ENCODE measurements around the gene DISP3. TPM values are rescaled to one million over a fixed set of nuclear protein-coding genes. Genes with fewer than 3 reads are reported as not detected.

The DISP3 gene
- total and polyA plus RNA-seq, 2 of the 13 experiments (the other 11 are each of a cell fraction or from before 2014, with no cell fraction given): 0.08 to 0.13 TPM

DNA sequence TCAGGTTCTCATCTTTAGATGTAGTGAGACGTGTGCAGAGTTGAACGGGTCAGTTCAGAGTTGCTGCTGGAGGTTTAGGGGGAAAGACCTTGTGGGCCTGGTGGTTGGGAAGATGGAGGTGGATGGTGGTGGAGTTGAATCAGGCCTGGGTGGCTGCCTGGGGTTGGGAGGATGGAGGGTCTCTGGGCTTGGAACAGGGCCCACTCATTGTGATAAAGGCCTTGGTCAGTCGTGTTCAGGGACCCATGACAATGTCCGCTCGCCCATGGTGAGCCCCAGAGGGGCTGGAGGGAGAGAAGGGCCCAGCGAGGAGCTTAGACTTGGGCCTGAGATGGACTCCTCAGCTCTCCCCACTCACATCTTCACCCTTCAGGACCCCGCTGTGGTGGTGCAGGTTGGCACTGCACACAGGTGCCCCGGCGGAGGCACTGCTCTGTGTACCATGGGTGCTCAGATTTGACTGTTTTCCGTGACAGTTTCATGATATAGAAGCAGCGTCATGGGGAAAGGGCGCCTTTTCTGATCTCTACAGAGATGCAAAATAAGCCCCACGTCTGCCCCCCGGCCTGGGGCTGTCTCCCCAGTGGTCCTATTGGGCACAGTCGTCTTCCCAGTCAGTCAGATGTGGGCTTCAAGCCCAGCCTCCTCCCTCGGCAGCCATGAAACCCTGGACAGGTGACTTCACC lies 39.2 kb downstream of the DISP3 start (continued):
- TF ChIP-seq SUZ12 (IDR thresholded peaks at IDR 0.05; ENCODE audit: low read depth, low read length): no peak

DNA sequence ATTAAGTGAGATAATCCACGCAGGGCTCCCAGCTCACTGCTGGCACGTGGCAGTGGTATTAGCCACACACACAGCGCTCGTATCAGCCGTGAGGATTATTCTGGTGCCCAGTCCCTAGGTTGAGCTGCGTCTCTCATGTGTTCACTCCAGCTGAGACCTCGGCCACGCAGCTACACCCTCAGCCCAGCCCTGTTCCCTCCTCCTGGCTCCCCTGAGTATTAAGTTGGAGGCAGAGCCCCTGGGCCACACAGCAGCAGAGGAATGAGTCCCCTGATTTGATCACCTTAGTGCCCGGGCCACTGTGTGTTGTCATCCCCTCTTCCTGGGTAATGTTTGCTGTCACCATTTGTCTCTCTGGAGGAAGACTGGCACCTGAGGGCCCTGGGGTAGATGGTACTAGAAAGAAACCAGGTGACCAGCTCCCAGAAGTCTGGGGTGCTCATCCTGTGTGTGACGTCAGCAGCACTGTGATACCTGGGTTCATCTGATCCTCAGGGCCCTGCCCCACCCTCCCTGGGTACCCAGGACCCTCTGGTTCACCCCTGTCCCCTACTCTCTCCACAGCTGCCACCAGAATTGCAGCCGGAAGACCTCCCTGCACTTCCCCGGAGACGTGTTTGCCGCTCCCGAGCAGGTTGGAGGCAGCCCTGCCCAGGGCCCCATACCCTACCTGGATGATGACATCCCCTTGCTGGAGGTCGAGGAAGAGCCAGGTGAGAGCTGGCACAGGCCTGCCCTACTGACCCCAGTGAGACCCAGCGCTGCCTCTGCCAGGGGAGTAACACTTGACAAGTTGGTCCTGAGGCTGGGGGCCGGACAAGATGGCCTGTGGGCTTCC lies 40.1 kb downstream of the DISP3 start:
- POLR2A ChIA-PET: no interaction called here
- no peak for TF ChIP-seq PPARG (CRISPR knock-in tag; conservative IDR thresholded peaks at IDR 0.05)
- peak; percentile 90 for TF ChIP-seq CREB1 (IDR thresholded peaks at IDR 0.05)
- no peak for TF ChIP-seq CREB1 (CRISPR knock-in tag; IDR thresholded peaks at IDR 0.05)
- H2AFZ ChIP-seq (ENCODE audit: low read length): no peak overlapping the region
- no peak overlapping the region for H3K4me3 ChIP-seq (replicated peaks in 1 of 3; ENCODE audit: insufficient read depth in 1 of 3, low read depth in 2 of 3, low read length in 3 of 3)
- CTCF ChIA-PET (ENCODE audit: low intra/inter-chr PET ratio, low total read pairs): no interaction called here
- H3K4me2 ChIP-seq (ENCODE audit: low read depth, low read length): no peak overlapping the region
- WGBS (ENCODE audit: low lambda C conversion rate): 21% methylated on average over 9 of the region's 18 CpGs
- DNase-seq (ENCODE audit: low spot score) (no peak), ATAC-seq (no peak), FAIRE-seq (no peak)
- no peaks in the 10 kb centered on the region for H3K79me2 ChIP-seq (ENCODE audit: insufficient read depth, low read length)
- no TSS peak for BruUV-seq (replicated peaks)
- intact Hi-C loops (cut with micrococcal nuclease; ENCODE audit: unreplicated experiment) (no loop called here), in situ Hi-C loops (cut with HindIII; ENCODE audit: extremely low pct_ligation_motif_present, low pct_unique_long_range_greater_than_20kb) (no loop called here)
- H3K27me3 ChIP-seq (ENCODE audit: control insufficient read depth in 1 of 2, insufficient read depth in 2 of 2, low read length in 2 of 2): peaks cover 0 to 29% of the 10 kb centered on the region in 2 experiments; a peak in 3 of 5 replicates
- H4K20me1 ChIP-seq (ENCODE audit: insufficient read depth, low read length): no peaks in the 10 kb centered on the region
- H3K9ac ChIP-seq (ENCODE audit: insufficient read depth, low read depth, low read length): no peak overlapping the region
- H3K36me3 ChIP-seq (replicated peaks in 1 of 2; ENCODE audit: control insufficient read depth in 1 of 2, insufficient read depth in 2 of 2, low read length in 2 of 2): no peaks in the 10 kb centered on the region
- no peaks in the 10 kb centered on the region for H3K9me3 ChIP-seq (ENCODE audit: low read length)
- no peaks in the 10 kb centered on the region for H3K4me1 ChIP-seq (ENCODE audit: insufficient read depth, low read length)
- H3K27ac ChIP-seq (ENCODE audit: extremely low read length, insufficient read depth, low read length): no peak overlapping the region

DNA sequence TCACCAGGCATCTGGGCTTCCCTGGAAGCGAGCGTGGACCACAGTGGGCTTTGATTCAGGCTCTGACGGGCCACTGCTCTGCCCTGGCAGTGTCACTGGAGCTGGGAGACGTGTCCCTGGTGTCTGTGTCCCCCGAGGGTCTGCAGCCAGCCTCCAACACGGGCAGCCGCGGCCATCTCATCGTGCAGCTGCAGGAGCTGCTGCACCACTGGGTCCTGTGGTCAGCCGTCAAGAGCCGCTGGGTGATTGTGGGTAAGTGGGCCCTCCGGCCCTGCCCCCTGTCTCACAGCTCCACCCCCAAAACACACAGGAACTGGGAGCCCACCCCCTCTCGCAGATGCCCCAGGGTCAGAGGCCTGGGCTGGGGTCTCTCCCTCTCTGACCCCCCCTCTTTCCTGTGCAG lies 40.7 kb downstream of the DISP3 start:
- ChIA-PET POLR2A (no interaction called here), CTCF (ENCODE audit: low intra/inter-chr PET ratio, low total read pairs) (no interaction called here)
- TF ChIP-seq MEIS2 (CRISPR knock-in tag; IDR thresholded peaks at IDR 0.05) (no peak), ZMYM4 (CRISPR knock-in tag; IDR thresholded peaks at IDR 0.05) (no peak), MXI1 (IDR thresholded peaks at IDR 0.05; ENCODE audit: borderline replicate concordance, low read depth, low read length) (no peak), SNRNP70 (IDR thresholded peaks at IDR 0.05; ENCODE audit: low read depth, low read length) (no peak), ZMAT3 (CRISPR knock-in tag; conservative IDR thresholded peaks at IDR 0.05) (no peak), ELF1 (CRISPR knock-in tag; IDR thresholded peaks at IDR 0.05) (no peak), GABPA (IDR thresholded peaks at IDR 0.05; ENCODE audit: low read depth, low read length) (no peak), GABPA (CRISPR knock-in tag; IDR thresholded peaks at IDR 0.05; ENCODE audit: low read depth) (no peak), STAG1 (CRISPR knock-in tag; IDR thresholded peaks at IDR 0.05) (no peak), ZNF709 (CRISPR knock-in tag; IDR thresholded peaks at IDR 0.05) (no peak)
- 40% methylated on average over 1 of the region's 13 CpGs for WGBS (ENCODE audit: low lambda C conversion rate)
- BruUV-seq (replicated peaks): no TSS peak
- no peak for FAIRE-seq
- Histone ChIP-seq H2AFZ (ENCODE audit: low read length) (no peak overlapping the region), H3K9me3 (ENCODE audit: low read length) (no peaks in the 10 kb centered on the region), H3K4me2 (ENCODE audit: low read depth, low read length) (no peak overlapping the region), H3K4me3 (replicated peaks in 1 of 3; ENCODE audit: insufficient read depth in 1 of 3, low read depth in 2 of 3, low read length in 3 of 3) (no peak overlapping the region), H4K20me1 (ENCODE audit: insufficient read depth, low read length) (no peaks in the 10 kb centered on the region), H3K4me1 (ENCODE audit: insufficient read depth, low read length) (no peaks in the 10 kb centered on the region), H3K9ac (ENCODE audit: insufficient read depth, low read depth, low read length) (no peak overlapping the region), H3K36me3 (replicated peaks in 1 of 2; ENCODE audit: control insufficient read depth in 1 of 2, insufficient read depth in 2 of 2, low read length in 2 of 2) (no peaks in the 10 kb centered on the region), H3K27me3 (ENCODE audit: control insufficient read depth in 1 of 2, insufficient read depth in 2 of 2, low read length in 2 of 2) (peaks cover 0 to 29% of the 10 kb centered on the region in 2 experiments; a peak in 3 of 5 replicates), H3K27ac (ENCODE audit: extremely low read length, insufficient read depth, low read length) (no peak overlapping the region), H3K79me2 (ENCODE audit: insufficient read depth, low read length) (no peaks in the 10 kb centered on the region)
- in situ Hi-C loops (cut with HindIII; ENCODE audit: extremely low pct_ligation_motif_present, low pct_unique_long_range_greater_than_20kb): no loop called here
- no peak for ATAC-seq
- DNase-seq (ENCODE audit: low spot score): no peak
- intact Hi-C loops (cut with micrococcal nuclease; ENCODE audit: unreplicated experiment): no loop called here

Data from HepG2 (cell line).